ENCODE measurements around the gene BSPH1. TPM values are rescaled to one million over a fixed set of nuclear protein-coding genes. Genes with fewer than 3 reads are reported as not detected.
"Not testable (repeated sequence)": the region's sequence is repeated elsewhere in the genome, so short reads cannot be mapped to it uniquely, and the experiment has no call there.

Gene BSPH1
- total RNA-seq, 1 donor from 2014 or later: not detected

DNA sequence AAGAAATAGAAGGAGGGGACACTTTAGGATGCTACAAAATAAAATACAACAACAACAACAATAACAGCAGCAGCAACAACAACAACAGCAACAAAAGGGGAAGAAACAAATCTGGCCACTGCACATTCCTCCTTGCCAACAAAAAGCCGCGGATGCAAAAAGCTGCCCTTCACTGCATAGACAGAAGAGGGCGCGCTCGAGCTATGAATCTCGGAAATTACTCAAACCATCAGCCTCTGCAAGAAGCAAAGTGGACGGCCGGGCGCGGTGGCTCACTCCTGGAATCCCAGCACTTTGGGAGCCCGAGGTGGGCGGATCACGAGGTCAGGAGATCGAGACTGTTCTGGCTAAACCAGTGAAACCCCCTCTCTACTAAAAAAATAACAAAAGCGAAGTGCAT is 71.9 kb downstream of the BSPH1 start:
- DNase-seq (ENCODE audit: low read depth): not testable (repeated sequence)

Other genes starting within 250 kb of the BSPH1 start
- gene NOP53, start 246.6 kb downstream of the BSPH1 start, total RNA-seq: 62.0 and 74.8 TPM in 2 replicates
- gene SELENOW, start 213.5 kb downstream of the BSPH1 start, total RNA-seq: 47.1 and 217 TPM in 2 replicates
- gene TPRX1, start 187.6 kb downstream of the BSPH1 start, total RNA-seq: not detected in 2 replicates
- not detected in 2 replicates for gene CRX, start 170.2 kb downstream of the BSPH1 start, total RNA-seq
- not detected in 2 replicates for gene TPRX2, start 132.9 kb downstream of the BSPH1 start, total RNA-seq
- gene SULT2A1, start 105.9 kb downstream of the BSPH1 start, total RNA-seq: not detected in 2 replicates
- not detected in 2 replicates for gene ELSPBP1, start 2.5 kb upstream of the BSPH1 start, total RNA-seq
- gene CABP5, start 51.9 kb upstream of the BSPH1 start, total RNA-seq: not detected in 2 replicates
- 9.4 and 11.3 TPM in 2 replicates for gene PLA2G4C, start 118.6 kb upstream of the BSPH1 start, total RNA-seq
- gene LIG1, start 178.2 kb upstream of the BSPH1 start, total RNA-seq: 8.8 and 27.3 TPM in 2 replicates
- gene ZSWIM9, start 178.5 kb upstream of the BSPH1 start, total RNA-seq: 1.0 and 5.6 TPM in 2 replicates

All from renal cortical epithelial cell (primary cell).